ENCODE data around the gene BOD1L1.

- no peak for TF ChIP-seq POLR2A (IDR thresholded peaks at IDR 0.05)
- TF ChIP-seq CTCF (IDR thresholded peaks at IDR 0.05) = no peak
Measured at GRCh38 chr4:13523105-13523477, 104.4 kb downstream of the BOD1L1 start.

Data from ovary (tissue), 3 donors.